Tracheal epithelial cell (primary cell): ENCODE results near the gene TRIM34. TPM values are rescaled to one million over a fixed set of nuclear protein-coding genes. Genes with fewer than 3 reads are reported as not detected.

ENCODE experiments used
- total RNA-seq: library from RNA; depleted of rRNA; stranded (reverse); fragments of >200 nt; gene quantifications from 2 replicates; pipeline ENCODE4 v1.2.1, GENCODE V29; 2014

Gene TRIM34
- total RNA-seq = 3.4 and 9.6 TPM in 2 replicates

GRCh38 chr11:5624489-5625279 lies at the start of gene TRIM34:
Gene TRIM34 (plus strand): TSS chr11:5625001. CDS start chr11:5632332, 7,331 bp downstream.

GRCh38 chr11:5580577-5580976 lies 44.2 kb upstream of the TRIM34 start, which contains the start of gene OR52B6:
Gene OR52B6 (plus strand): TSS chr11:5580877. CDS start chr11:5580877, 0 bp downstream.

GRCh38 chr11:5596607-5597201 lies 28.1 kb upstream of the TRIM34 start, which contains the start of gene TRIM6:
Gene TRIM6 (plus strand): TSS chr11:5596637. CDS start chr11:5596898, 261 bp downstream.

GRCh38 chr11:5684646-5685362 lies 60.0 kb downstream of the TRIM34 start, which contains the start of gene TRIM5:
Gene TRIM5 (minus strand): TSS chr11:5685074. CDS start chr11:5680177, 4,897 bp downstream.

GRCh38 chr11:5689551-5689983 lies 64.8 kb downstream of the TRIM34 start, which contains the start of gene TRIM22:
Gene TRIM22 (plus strand): TSS chr11:5689790. CDS start chr11:5696233, 6,443 bp downstream.

Other genes starting within 250 kb of the TRIM34 start
- gene OR51M1, start 241.2 kb upstream of the TRIM34 start, total RNA-seq = not detected in 2 replicates
- gene OR51Q1, start 202.9 kb upstream of the TRIM34 start, total RNA-seq = not detected in 2 replicates
- gene OR51I1, start 183.5 kb upstream of the TRIM34 start, total RNA-seq = 0.24 TPM in 1 of 2 replicates, not detected in the other
- not detected in 2 replicates for gene OR51I2, start 175.7 kb upstream of the TRIM34 start, total RNA-seq
- not detected in 2 replicates for gene OR52D1, start 136.3 kb upstream of the TRIM34 start, total RNA-seq
- not detected in 2 replicates for gene UBQLN3, start 115.0 kb upstream of the TRIM34 start, total RNA-seq
- gene UBQLNL, start 108.3 kb upstream of the TRIM34 start, total RNA-seq = 0.21 TPM in 1 of 2 replicates, not detected in the other
- gene OR52H1, start 76.5 kb upstream of the TRIM34 start, total RNA-seq = 0.21 and 0.48 TPM in 2 replicates
- not detected in 2 replicates for gene OR52B6, start 44.1 kb upstream of the TRIM34 start, total RNA-seq
- 3.0 and 3.1 TPM in 2 replicates for gene TRIM6, start 28.4 kb upstream of the TRIM34 start, total RNA-seq
- 32.2 and 39.0 TPM in 2 replicates for gene TRIM5, start 60.1 kb downstream of the TRIM34 start, total RNA-seq
- gene TRIM22, start 64.8 kb downstream of the TRIM34 start, total RNA-seq = 24.5 and 58.8 TPM in 2 replicates
- not detected in 2 replicates for gene OR56B1, start 111.4 kb downstream of the TRIM34 start, total RNA-seq
- not detected in 2 replicates for gene OR52N4, start 129.2 kb downstream of the TRIM34 start, total RNA-seq
- gene OR52N5, start 158.4 kb downstream of the TRIM34 start, total RNA-seq = not detected in 2 replicates
- gene OR52N1, start 166.3 kb downstream of the TRIM34 start, total RNA-seq = not detected in 2 replicates
- not detected in 2 replicates for gene OR52N2, start 183.9 kb downstream of the TRIM34 start, total RNA-seq
- gene OR52E6, start 216.9 kb downstream of the TRIM34 start, total RNA-seq = not detected in 2 replicates
- not detected in 2 replicates for gene OR52E8, start 232.7 kb downstream of the TRIM34 start, total RNA-seq